ENCODE measurements around the gene SYT17. TPM values are rescaled to one million over a fixed set of nuclear protein-coding genes. Genes with fewer than 3 reads are reported as not detected.
A peak's percentile ranks its signal among the peaks of the same experiment; 100 is the strongest.

SYT17 gene
- total RNA-seq, 1 experiment from 2014 or later = 10.3 TPM

DNA sequence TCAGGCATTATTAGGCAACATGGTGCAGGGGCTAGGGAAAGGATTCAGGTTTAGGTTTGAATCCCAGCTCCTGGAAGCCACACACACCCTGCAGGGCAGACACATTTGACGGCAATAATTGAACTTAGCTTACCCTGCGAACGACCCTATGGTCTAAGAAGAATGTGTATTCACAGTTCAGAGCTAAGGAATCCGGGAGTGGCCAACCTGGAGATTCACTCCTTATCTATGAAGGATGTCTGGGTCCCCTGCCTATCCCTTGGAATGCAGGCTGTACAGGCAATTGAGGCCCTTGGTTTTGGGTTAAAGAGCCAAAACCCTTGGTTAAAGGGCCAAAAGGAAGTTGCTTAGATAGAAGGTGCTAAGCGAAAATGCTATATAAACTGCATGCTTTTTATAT lies 2.9 kb upstream of the SYT17 start:
- Histone ChIP-seq H3K4me3 (replicated peaks in 1 of 2; ENCODE audit: low read depth in 1 of 2, low read length in 2 of 2) (no peak overlapping the region), H3K36me3 (ENCODE audit: control insufficient read depth in 1 of 2, insufficient read depth in 2 of 2, low read length in 2 of 2) (no peaks in the 10 kb centered on the region), H3K4me1 (ENCODE audit: control insufficient read depth in 1 of 2, insufficient read depth in 2 of 2, low read length in 2 of 2) (peaks cover 4 to 36% of the 10 kb centered on the region in 2 experiments; a peak in 3 of 4 replicates), H3K9me3 (ENCODE audit: control insufficient read depth in 1 of 2, insufficient read depth in 1 of 2, low read depth in 1 of 2, low read length in 2 of 2) (peaks cover 0 to 6% of the 10 kb centered on the region in 2 experiments; a peak in 1 of 4 replicates), H2AFZ (ENCODE audit: low read depth, low read length, poor library complexity, severe bottlenecking) (no peak overlapping the region), H3K9ac (ENCODE audit: low read length) (no peak overlapping the region), H3K4me2 (ENCODE audit: low read length) (peak overlapping the region; percentile 30), H3K27ac (ENCODE audit: low read depth, low read length) (no peak overlapping the region), H3K27me3 (ENCODE audit: insufficient read depth, low read length) (no peaks in the 10 kb centered on the region), H3K9me2 (ENCODE audit: insufficient read depth) (no peaks in the 10 kb centered on the region), H4K20me1 (ENCODE audit: insufficient read depth) (no peaks in the 10 kb centered on the region), H3K79me2 (ENCODE audit: insufficient read depth, low read length) (no peaks in the 10 kb centered on the region)
- ChIA-PET CTCF (no interaction called here), POLR2A (no interaction called here), RAD21 (ENCODE audit: low non-redundant PET in 1 of 2, low total read pairs in 2 of 2, uncharacterized antibody in 2 of 2, unreplicated experiment in 2 of 2) (no interaction called here)
- ATAC-seq (no peak), DNase-seq (ENCODE audit: low read depth, low spot score) (no peak)
- TF ChIP-seq SRF (IDR thresholded peaks at IDR 0.05; ENCODE audit: low read depth) (no peak), ZFX (IDR thresholded peaks at IDR 0.05) (no peak), CBX3 (IDR thresholded peaks at IDR 0.05; ENCODE audit: low read depth) (no peak), MAX (IDR thresholded peaks at IDR 0.05) (no peak), EZH2 (IDR thresholded peaks at IDR 0.05) (no peak), YY1 (IDR thresholded peaks at IDR 0.05; ENCODE audit: extremely low read depth, insufficient replicate concordance, low read depth, low read length) (no peak), POLR2A (IDR thresholded peaks at IDR 0.05; ENCODE audit: borderline replicate concordance, extremely low read depth, insufficient read depth, insufficient read length) (no peak), TCF7L2 (IDR thresholded peaks at IDR 0.05; ENCODE audit: borderline replicate concordance, extremely low read depth, insufficient read depth, insufficient read length) (no peak), JUND (IDR thresholded peaks at IDR 0.05) (no peak), CTCF (IDR thresholded peaks at IDR 0.05 in 2 of 3, conservative IDR thresholded peaks at IDR 0.05 in 1 of 3; ENCODE audit: borderline replicate concordance in 1 of 3, insufficient read depth in 1 of 3, low read depth in 2 of 3, low read length in 2 of 3) (no peak), SP1 (IDR thresholded peaks at IDR 0.05; ENCODE audit: low read depth) (no peak), SIN3A (IDR thresholded peaks at IDR 0.05; ENCODE audit: low read depth) (no peak), EGR1 (IDR thresholded peaks at IDR 0.05; ENCODE audit: low read depth) (no peak), ATF3 (IDR thresholded peaks at IDR 0.05) (no peak), FOSL1 (IDR thresholded peaks at IDR 0.05; ENCODE audit: low read depth) (no peak), ELF1 (IDR thresholded peaks at IDR 0.05; ENCODE audit: borderline replicate concordance, low read depth) (no peak), RAD21 (IDR thresholded peaks at IDR 0.05; ENCODE audit: low read depth) (no peak)
- TF ChIP-seq, protein P1, sequence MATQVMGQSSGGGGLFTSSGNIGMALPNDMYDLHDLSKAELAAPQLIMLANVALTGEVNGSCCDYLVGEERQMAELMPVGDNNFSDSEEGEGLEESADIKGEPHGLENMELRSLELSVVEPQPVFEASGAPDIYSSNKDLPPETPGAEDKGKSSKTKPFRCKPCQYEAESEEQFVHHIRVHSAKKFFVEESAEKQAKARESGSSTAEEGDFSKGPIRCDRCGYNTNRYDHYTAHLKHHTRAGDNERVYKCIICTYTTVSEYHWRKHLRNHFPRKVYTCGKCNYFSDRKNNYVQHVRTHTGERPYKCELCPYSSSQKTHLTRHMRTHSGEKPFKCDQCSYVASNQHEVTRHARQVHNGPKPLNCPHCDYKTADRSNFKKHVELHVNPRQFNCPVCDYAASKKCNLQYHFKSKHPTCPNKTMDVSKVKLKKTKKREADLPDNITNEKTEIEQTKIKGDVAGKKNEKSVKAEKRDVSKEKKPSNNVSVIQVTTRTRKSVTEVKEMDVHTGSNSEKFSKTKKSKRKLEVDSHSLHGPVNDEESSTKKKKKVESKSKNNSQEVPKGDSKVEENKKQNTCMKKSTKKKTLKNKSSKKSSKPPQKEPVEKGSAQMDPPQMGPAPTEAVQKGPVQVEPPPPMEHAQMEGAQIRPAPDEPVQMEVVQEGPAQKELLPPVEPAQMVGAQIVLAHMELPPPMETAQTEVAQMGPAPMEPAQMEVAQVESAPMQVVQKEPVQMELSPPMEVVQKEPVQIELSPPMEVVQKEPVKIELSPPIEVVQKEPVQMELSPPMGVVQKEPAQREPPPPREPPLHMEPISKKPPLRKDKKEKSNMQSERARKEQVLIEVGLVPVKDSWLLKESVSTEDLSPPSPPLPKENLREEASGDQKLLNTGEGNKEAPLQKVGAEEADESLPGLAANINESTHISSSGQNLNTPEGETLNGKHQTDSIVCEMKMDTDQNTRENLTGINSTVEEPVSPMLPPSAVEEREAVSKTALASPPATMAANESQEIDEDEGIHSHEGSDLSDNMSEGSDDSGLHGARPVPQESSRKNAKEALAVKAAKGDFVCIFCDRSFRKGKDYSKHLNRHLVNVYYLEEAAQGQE (IDR thresholded peaks at IDR 0.05; ENCODE audit: low read depth) = no peak
- intact Hi-C loops (cut with micrococcal nuclease) = loop anchor here (5.0 kb wide), 1 partner anchor 337 kb away; no protein-coding TSS in a partner anchor
- BruUV-seq (replicated peaks) = no TSS peak
